Mesothelial cell of epicardium (in vitro differentiated cells): ENCODE measurements around the gene DYSF. TPM values are rescaled to one million over a fixed set of nuclear protein-coding genes. Genes with fewer than 3 reads are reported as not detected.
"Not testable (repeated sequence)": the region's sequence is repeated elsewhere in the genome, so short reads cannot be mapped to it uniquely, and the experiment has no call there.

ENCODE experiments used
- DNase-seq, 2 experiments: peaks; one replicate each; pipeline ENCODE4 v3.0.0; 2021; ENCODE audit warnings: low spot score in 2 of 2; ENCODE audit not compliant: unreplicated experiment in 2 of 2
- H3K27ac Mint-ChIP-seq: 2 replicates; pipeline ENCODE4 v1.8.0; 2021; ENCODE audit warnings: mixed read lengths
- H3K27me3 Mint-ChIP-seq: 2 replicates; pipeline ENCODE4 v1.8.0; 2021; ENCODE audit warnings: low read depth, mixed read lengths
- H3K36me3 Mint-ChIP-seq: 2 replicates; pipeline ENCODE4 v1.8.0; 2021; ENCODE audit warnings: mixed read lengths
- H3K4me1 Mint-ChIP-seq: 2 replicates; pipeline ENCODE4 v1.8.0; 2021; ENCODE audit warnings: mixed read lengths
- H3K4me3 Mint-ChIP-seq: 2 replicates; pipeline ENCODE4 v1.8.0; 2021; ENCODE audit warnings: mild to moderate bottlenecking, moderate library complexity, mixed read lengths
- H3K9me3 Mint-ChIP-seq: 2 replicates; pipeline ENCODE4 v1.8.0; 2021; ENCODE audit warnings: mixed read lengths
- total RNA-seq: library from RNA; stranded (reverse); gene quantifications from 3 replicates; pipeline ENCODE4 v1.2.1, GENCODE V29; 2021
- TF ChIP-seq, protein P1 (sequence below): fragments of 200-600 bp; sonication (generic); IDR thresholded peaks from one replicate; pipeline ENCODE4 v1.5.0; 2021; ENCODE audit warnings: antibody characterized with exemption; ENCODE audit not compliant: unreplicated experiment

Gene DYSF
- 0.96 to 2.1 TPM (median 1.4 TPM) in 3 replicates for total RNA-seq

DNA sequence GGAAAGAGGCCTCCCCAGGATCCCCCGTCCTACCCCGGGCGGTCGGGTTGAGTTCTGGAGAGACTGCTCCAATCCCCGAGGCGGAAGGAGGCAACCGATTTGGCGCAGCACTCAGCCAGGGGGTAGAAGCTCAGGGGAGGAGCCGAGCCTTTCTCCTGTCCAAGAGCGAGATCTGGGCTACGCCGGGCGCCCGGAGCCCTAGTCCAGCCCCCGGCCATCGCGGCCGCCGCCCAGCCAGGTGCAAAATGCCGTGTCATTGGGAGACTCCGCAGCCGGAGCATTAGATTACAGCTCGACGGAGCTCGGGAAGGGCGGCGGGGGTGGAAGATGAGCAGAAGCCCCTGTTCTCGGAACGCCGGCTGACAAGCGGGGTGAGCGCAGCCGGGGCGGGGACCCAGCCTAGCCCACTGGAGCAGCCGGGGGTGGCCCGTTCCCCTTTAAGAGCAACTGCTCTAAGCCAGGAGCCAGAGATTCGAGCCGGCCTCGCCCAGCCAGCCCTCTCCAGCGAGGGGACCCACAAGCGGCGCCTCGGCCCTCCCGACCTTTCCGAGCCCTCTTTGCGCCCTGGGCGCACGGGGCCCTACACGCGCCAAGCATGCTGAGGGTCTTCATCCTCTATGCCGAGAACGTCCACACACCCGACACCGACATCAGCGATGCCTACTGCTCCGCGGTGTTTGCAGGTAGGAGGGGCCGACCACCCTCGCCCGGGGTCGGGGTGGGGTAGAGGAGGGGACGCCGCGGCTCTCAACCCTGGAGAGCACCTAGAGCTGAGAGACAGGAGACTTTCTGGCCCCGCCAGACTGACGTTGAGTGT lies at the start of gene DYSF:
TSS of gene DYSF (plus strand) at position 158 of the 817 bp plus-strand sequence.
- Mint-ChIP-seq H3K4me3 (peak within 1 kb of the TSS; percentile 63), H3K4me1 (peaks cover 23% of the 10 kb centered on the region), H3K36me3 (no peaks in the 10 kb centered on the region), H3K27ac (no peak within 1 kb of the TSS), H3K27me3 (peaks cover 55% of the 10 kb centered on the region), H3K9me3 (no peaks in the 10 kb centered on the region)
- DNase-seq = peak in 1 of 2 experiments; percentile 53
- TF ChIP-seq, protein P1, sequence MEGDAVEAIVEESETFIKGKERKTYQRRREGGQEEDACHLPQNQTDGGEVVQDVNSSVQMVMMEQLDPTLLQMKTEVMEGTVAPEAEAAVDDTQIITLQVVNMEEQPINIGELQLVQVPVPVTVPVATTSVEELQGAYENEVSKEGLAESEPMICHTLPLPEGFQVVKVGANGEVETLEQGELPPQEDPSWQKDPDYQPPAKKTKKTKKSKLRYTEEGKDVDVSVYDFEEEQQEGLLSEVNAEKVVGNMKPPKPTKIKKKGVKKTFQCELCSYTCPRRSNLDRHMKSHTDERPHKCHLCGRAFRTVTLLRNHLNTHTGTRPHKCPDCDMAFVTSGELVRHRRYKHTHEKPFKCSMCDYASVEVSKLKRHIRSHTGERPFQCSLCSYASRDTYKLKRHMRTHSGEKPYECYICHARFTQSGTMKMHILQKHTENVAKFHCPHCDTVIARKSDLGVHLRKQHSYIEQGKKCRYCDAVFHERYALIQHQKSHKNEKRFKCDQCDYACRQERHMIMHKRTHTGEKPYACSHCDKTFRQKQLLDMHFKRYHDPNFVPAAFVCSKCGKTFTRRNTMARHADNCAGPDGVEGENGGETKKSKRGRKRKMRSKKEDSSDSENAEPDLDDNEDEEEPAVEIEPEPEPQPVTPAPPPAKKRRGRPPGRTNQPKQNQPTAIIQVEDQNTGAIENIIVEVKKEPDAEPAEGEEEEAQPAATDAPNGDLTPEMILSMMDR = no peak

DNA sequence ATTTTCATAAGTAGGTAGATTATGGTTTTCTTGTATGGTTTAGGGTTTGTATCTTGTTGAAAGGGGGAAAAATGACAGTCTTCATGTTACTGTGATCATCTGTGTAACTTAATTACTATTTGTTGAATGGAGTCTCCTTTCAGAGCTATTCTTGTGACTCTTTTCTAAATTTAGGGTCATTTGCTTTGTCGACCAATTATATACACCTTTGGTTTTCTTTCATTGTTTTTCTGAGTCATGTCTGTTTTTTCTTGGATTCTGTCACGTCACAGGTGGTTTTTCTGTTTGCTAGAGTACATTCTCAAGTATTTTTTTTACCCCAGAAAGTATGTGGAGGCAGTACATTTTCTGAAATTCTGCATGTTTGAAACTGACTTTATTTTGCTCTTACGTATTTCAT lies 43.8 kb upstream of the DYSF start:
- H3K4me1 Mint-ChIP-seq = no peaks in the 10 kb centered on the region
- peak overlapping the region; percentile 64 for H3K27ac Mint-ChIP-seq
- H3K36me3 Mint-ChIP-seq = peaks cover 41% of the 10 kb centered on the region
- no peaks in the 10 kb centered on the region for H3K27me3 Mint-ChIP-seq
- TF ChIP-seq, protein P1 = no peak
- peaks cover 4% of the 10 kb centered on the region for H3K9me3 Mint-ChIP-seq
- no peak for DNase-seq
- H3K4me3 Mint-ChIP-seq = no peak overlapping the region

DNA sequence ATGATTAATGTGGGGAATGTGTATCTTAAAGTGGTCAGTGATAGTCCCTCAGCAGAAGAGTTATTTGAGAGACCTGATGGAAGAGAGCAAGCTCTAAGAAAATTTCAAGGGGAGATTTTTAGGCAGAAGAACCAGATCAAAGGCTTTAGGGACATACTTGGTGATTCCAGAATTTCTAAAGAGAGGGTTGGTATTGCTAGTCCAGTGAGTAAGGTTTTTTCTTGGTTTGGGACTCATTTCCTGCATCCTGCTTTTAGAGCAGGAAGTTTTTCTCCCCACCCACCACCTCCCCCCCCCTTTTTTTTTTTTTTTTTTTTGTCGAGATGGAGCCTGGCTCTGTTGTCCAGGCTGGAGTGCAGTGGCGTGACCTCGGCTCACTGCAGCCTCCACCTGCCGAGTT lies 42.7 kb upstream of the DYSF start:
- H3K9me3 Mint-ChIP-seq = peaks cover 4% of the 10 kb centered on the region
- TF ChIP-seq, protein P1 = no peak
- H3K4me3 Mint-ChIP-seq = no peak overlapping the region
- no peak for DNase-seq
- no peaks in the 10 kb centered on the region for H3K27me3 Mint-ChIP-seq
- peaks cover 32% of the 10 kb centered on the region for H3K36me3 Mint-ChIP-seq
- H3K27ac Mint-ChIP-seq = peak overlapping the region; percentile 75
- no peaks in the 10 kb centered on the region for H3K4me1 Mint-ChIP-seq

DNA sequence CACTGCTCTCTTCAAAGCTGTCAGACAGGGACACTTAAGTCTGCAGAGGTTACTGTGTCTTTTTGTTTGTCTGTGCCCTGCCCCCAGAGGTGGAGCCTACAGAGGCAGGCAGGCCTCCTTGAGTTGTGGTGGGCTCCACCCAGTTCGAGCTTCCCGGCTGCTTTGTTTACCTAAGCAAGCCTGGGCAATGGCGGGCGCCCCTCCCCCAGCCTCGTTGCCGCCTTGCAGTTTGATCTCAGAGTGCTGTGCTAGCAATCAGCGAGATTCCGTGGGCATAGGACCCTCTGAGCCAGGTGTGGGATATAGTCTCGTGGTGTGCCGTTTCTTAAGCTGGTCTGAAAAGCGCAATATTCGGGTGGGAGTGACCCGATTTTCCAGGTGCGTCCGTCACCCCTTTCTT lies 36.5 kb upstream of the DYSF start:
- not testable (repeated sequence) for H3K27me3 Mint-ChIP-seq, H3K4me1 Mint-ChIP-seq, H3K9me3 Mint-ChIP-seq, H3K36me3 Mint-ChIP-seq, H3K27ac Mint-ChIP-seq, DNase-seq
- peak overlapping the region; percentile 82 for H3K4me3 Mint-ChIP-seq

DNA sequence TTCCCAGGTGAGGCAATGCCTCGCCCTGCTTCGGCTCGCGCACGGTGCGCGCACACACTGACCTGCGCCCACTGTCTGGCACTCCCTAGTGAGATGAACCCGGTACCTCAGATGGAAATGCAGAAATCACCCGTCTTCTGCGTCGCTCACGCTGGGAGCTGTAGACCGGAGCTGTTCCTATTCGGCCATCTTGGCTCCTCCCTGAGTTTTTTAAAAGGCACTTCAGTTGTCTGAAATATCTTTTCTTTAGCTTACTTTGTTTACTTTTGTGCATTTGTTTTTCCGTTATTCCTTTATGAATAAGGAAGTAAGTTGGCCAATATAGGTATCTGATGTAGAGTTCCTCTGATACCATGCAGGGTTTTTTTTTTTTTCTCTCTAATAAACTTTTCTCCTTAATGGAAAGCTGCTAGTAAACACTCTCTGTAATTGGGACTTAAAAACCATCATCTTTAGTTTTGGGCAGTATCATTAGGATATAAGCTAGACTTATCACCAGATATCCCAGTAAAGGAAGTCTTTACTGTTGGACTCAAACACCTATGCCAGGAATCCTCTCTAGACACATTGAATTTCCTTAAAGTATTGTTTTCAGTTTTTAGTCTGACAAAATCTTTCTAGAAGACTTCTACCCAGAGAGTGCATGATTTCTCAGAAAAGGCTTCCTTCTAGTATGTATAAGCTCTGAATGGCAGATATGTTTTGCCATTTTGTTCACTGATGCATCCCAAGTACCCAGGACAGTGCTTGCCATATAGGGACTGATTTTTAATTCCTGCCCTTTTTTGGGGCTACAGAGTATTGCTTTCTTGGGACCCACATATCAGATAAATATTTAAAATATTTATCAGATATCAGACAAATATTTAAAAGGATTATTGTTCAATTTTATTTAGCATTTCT lies 35.8 kb upstream of the DYSF start:
- peak overlapping the region; percentile 82 for H3K4me3 Mint-ChIP-seq
- H3K36me3 Mint-ChIP-seq = peaks cover under 1% of the 10 kb centered on the region
- TF ChIP-seq, protein P1 = no peak
- no peaks in the 10 kb centered on the region for H3K27me3 Mint-ChIP-seq
- peaks cover 10% of the 10 kb centered on the region for H3K4me1 Mint-ChIP-seq
- H3K27ac Mint-ChIP-seq = peak overlapping the region; percentile 94
- no peak for DNase-seq
- H3K9me3 Mint-ChIP-seq = no peaks in the 10 kb centered on the region

DNA sequence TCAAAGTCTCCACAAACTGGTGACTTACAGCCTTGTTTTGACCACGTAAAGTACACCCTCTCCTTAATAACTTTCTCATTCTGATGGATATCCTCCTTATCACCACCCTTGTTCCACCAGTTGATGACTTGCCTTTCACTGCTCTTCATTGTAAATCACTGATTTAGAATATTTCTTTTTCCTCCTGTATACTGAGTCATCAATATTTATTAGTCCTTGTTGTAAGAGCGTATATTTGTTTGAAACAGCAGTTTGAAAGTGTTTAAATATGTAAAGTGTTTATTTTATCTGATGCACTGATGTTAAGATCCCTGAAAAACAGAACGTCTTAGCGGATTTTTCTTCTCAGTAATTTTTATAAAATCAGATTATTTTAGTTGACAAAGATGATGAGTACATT lies 34.2 kb upstream of the DYSF start:
- Mint-ChIP-seq H3K4me1 (peaks cover 10% of the 10 kb centered on the region), H3K27ac (peak overlapping the region; percentile 67), H3K9me3 (no peaks in the 10 kb centered on the region), H3K4me3 (no peak overlapping the region), H3K36me3 (peaks cover 13% of the 10 kb centered on the region), H3K27me3 (no peaks in the 10 kb centered on the region)
- TF ChIP-seq, protein P1 = no peak
- DNase-seq = no peak
